H1 (cell line): ENCODE measurements around the gene TUBGCP3. TPM values are rescaled to one million over a fixed set of nuclear protein-coding genes. Genes with fewer than 3 reads are reported as not detected.

Experiments
- ASH2L ChIP-seq: fragments of 200-600, 300-600 bp; sonication (generic); IDR thresholded peaks from one replicate; pipeline ENCODE4 v1.7.1; 2017; ENCODE audit warnings: low read length
- ATF2 ChIP-seq: IDR thresholded peaks from 2 replicates; pipeline ENCODE4 v1.6.1; 2012; ENCODE audit warnings: low read length, inconsistent platforms
- CHD7 ChIP-seq: fragments of 300-600 bp; sonication (generic); IDR thresholded peaks from 2 replicates; pipeline ENCODE4 v1.7.1; 2012; ENCODE audit warnings: low read length, moderate library complexity, mild to moderate bottlenecking, inconsistent platforms; ENCODE audit not compliant: insufficient replicate concordance
- EGR1 ChIP-seq: IDR thresholded peaks from 2 replicates; pipeline ENCODE4 v1.6.1; 2011; ENCODE audit warnings: low read depth, low read length, borderline replicate concordance
- EP300 ChIP-seq, 2 experiments: IDR thresholded peaks; 1 replicate in 1 of 2; 2 replicates in 1 of 2; pipeline ENCODE4 v1.6.1; 2011 to 2012; ENCODE audit warnings: low read depth in 2 of 2, low read length in 2 of 2, mild to moderate bottlenecking in 2 of 2, borderline replicate concordance in 1 of 2, inconsistent platforms in 1 of 2, moderate library complexity in 1 of 2
- POLR2A ChIP-seq, 2 experiments: IDR thresholded peaks; 1 replicate in 1 of 2; 2 replicates in 1 of 2; pipeline ENCODE4 v1.6.1; 2011; ENCODE audit warnings: low read depth in 2 of 2, low read length in 2 of 2, mild to moderate bottlenecking in 2 of 2; ENCODE audit errors: control extremely low read depth in 1 of 2
- POU5F1 ChIP-seq: IDR thresholded peaks from 2 replicates; pipeline ENCODE4 v1.6.1; 2011; ENCODE audit warnings: low read depth, mild to moderate bottlenecking, low read length, moderate library complexity
- SIX5 ChIP-seq: IDR thresholded peaks from 2 replicates; pipeline ENCODE4 v1.6.1; 2011; ENCODE audit warnings: mild to moderate bottlenecking, low read depth, low read length
- TCF12 ChIP-seq: IDR thresholded peaks from 2 replicates; pipeline ENCODE4 v1.6.1; 2011; ENCODE audit warnings: low read depth, mild to moderate bottlenecking, low read length
- polyA plus RNA-seq, 7 experiments: library from polyadenylated mRNA; depleted of rRNA in 3 of 7; stranded (reverse) in 5 of 7; unstranded in 2 of 7; fragments of >200 nt in 5 of 7; fragments of 200-250 nt in 2 of 7; gene quantifications; 1 replicate in 5 of 7; 2 replicates in 1 of 7; 4 replicates in 1 of 7; pipeline versions ENCODE4 v1.2.1 to v1.2.3, GENCODE V29; 2011 to 2013; ENCODE audit warnings: missing spikeins in 2 of 7, mixed read lengths in 2 of 7
- total RNA-seq: library from RNA; stranded (reverse); fragmentation: NEBNext Ultra II Directional; extraction: Animal tissue kit (Norgen Biotek cat#: 25700); gene quantifications from 2 replicates; pipeline ENCODE4 v1.2.1, GENCODE V29; 2021

Gene TUBGCP3
- total and polyA plus RNA-seq, 2 of the 8 experiments (the other 6 are each of a cell fraction or from before 2014, with no cell fraction given) = 27.0 to 31.7 TPM

GRCh38 chr13:112510987-112511685 is 76.8 kb downstream of the TUBGCP3 start (continued):
- TF ChIP-seq CHD7 = no peak
- no peak for TF ChIP-seq POU5F1
- TF ChIP-seq ATF2 = no peak
- no peak for TF ChIP-seq ASH2L
- no peak for TF ChIP-seq SIX5
- no peak for TF ChIP-seq EP300 (IDR thresholded peaks at IDR 0.05; ENCODE audit: borderline replicate concordance in 1 of 2, low read depth in 2 of 2, low read length in 2 of 2)
- no peak for TF ChIP-seq TCF12
- TF ChIP-seq EGR1 = no peak
- TF ChIP-seq POLR2A (IDR thresholded peaks at IDR 0.05; ENCODE audit: control extremely low read depth in 1 of 2, low read depth in 2 of 2, low read length in 2 of 2) = no peak
